Activated T-helper 1 cell treated with anti-CD3 and anti-CD28 coated beads, Interleukin-2, amount 50 U/mL, for 16 hours (primary cell): ENCODE data around the gene BCAR1.
"Not testable (repeated sequence)": the region's sequence is repeated elsewhere in the genome, so short reads cannot be mapped to it uniquely, and the experiment has no call there.

ENCODE experiments used
- DNase-seq, 2 donors: peaks; one replicate each; pipeline ENCODE4 v3.0.0-alpha.2; 2020; ENCODE audit warnings: low read depth in 1 of 2, low spot score in 1 of 2

Gene BCAR1

DNA sequence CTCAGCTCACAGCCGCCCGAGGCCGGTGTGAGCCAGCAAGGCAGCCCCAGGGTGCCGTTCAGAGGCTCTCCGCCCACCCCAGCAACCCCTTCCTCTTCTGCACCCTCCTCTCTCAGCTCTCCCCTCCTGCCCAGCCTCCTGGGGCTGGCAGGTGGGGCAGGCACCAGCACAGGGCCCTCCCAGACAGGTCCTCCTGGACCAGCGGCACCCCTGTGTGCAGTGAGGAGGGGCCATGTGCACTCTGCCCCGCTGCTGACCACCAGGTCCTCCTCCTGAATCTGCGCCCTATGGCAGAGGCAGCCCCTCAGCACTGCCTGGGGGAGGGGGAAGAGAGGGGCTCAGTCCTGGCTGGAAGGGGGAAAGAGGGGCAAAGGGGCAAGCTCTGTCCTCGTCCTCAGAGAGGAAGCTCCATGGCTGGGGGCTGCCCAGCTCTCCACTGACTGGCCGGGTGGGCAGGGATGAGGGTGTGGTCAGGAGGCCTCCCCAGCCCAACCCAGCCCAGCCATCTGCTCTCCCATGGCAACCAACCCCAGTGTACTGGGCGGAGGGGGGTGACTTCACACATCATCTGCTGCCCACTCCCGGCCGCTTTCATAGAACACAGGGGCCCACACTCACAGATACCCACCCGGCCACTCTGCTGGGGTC lies 5.4 kb upstream of the BCAR1 start:
- no peak for DNase-seq

GRCh38 chr16:75256059-75256571 lies 4.7 kb upstream of the BCAR1 start:
- no peak for DNase-seq

DNA sequence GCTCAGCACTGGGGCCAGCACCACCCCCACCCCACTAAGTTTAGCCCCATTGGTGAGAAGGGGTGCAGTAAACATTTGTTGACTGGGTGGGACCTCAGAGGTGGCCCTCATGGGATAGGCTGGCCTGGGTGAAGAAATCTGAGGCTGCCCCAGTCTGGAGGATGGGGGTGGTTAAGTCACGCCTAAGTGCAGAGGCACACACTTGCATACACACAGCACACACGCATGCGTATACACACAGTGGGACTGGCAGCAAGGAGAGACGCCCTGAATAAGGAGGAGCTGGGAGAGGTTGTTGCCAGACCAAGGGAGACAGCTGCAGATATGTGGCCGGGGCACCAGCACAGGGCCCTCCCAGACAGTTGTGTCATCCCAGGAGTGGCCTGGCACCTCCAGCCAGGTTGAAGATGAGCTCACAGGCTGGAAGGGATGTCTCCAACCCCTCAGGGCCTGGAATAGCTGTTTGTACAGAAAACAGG lies 3.0 kb upstream of the BCAR1 start:
- no peak for DNase-seq

GRCh38 chr16:75252946-75253911 lies 1.8 kb upstream of the BCAR1 start:
- DNase-seq = no peak

DNA sequence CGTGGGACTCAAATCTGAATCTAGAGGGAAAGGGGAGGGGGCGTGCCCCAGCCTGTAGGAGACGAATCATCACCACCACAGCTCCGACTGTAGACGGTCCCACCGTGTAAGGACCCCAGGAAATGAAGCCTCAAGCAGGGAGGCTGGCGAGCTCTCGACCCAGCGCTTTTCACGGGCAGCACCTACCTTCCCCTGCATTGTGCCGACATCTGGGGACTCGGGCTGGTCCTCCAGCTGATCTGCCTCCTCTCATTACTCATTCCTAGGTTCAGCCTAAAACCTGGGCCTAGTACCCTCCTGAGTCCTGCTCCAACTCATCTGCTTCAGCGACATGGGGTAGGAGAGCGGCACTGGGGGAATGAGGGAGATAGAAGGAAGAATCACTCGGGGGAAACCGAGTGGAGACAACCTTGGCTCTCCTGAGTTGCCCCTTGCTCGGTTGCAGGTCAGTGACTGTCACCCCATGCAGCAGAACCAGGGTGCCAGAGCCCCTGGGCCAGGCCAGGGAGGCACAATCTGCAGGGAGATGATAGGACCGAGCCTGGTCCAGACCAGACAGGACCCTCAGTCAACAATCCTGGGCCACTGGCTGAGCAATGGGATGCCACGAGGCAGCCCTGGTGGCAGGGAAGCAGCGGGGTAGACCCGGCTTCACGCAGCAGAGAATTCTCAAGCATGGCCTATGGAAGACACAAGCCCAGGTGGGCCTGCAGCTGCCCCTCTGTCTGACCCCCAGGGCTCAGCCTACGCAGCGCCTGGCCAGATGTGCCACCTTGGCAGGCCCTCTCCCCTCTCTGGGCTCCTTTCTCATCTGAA lies 833 bp upstream of the BCAR1 start:
- no peak for DNase-seq

GRCh38 chr16:75250809-75251279 lies 580 bp downstream of the BCAR1 start:
- DNase-seq = no peak

- DNase-seq = no peak
Measured at GRCh38 chr16:75250089-75250808, 1.2 kb downstream of the BCAR1 start.

DNA sequence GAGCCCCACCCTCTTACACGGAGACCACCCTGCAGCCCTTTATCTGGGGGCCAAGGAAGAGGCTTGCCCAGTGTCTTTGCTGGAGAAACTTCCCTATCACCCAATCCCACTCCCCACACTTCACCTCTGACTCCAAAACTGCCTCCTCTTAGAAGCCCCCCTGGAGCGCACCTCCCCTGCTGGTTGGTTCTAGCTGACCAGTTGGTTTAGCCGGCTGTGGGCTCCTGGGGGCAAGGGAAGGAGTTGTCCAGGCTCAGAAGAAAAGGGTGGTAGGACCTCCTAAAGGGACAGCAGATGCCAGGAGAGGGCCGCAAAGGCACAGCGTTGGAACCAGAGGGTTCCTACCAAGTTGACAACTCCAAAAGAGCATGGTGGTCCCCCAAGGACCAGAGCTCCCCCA lies 2.0 kb downstream of the BCAR1 start:
- DNase-seq = no peak

DNA sequence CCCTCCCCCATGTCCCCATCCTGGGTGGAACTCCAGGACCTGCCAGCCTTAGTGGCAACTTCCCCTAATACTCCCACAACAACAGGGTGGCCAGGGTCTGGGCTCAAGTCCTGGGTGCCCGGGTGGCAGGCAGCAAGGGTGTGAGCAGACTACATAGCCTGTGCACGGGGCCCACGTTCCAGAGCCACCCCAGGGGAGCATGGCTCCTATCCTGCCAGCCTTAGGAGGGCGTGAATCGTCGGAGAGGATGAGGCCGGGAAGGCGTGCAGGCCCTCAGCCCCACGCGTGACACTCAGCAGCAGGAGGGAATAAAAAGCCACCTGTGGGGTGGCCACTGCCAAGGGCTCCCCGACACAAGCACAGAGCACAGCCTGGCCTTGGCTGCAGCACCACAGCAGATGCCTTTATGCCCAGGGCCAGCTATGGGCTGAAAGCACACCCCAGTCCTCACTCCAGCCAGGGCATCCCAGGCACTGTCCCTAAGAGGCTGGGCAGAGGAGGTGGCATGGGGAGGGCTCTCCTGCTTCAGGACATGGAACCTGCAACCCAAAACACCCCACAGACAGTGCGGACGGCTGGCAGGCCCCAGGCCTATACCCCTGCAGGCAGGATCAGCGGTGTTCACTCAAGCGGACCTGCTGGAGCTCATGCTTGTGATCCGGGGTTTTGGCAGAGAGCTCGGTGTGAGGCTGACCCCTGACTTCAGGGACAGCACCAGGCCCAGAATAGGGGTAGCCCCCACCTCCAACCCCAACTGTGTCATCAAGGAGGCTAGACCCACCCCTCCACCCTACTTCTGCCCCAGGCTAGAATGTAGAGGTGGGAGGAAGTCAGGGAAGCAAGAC lies 2.7 kb downstream of the BCAR1 start:
- no peak for DNase-seq

GRCh38 chr16:75248142-75248535 lies 3.3 kb downstream of the BCAR1 start:
- no peak for DNase-seq

DNA sequence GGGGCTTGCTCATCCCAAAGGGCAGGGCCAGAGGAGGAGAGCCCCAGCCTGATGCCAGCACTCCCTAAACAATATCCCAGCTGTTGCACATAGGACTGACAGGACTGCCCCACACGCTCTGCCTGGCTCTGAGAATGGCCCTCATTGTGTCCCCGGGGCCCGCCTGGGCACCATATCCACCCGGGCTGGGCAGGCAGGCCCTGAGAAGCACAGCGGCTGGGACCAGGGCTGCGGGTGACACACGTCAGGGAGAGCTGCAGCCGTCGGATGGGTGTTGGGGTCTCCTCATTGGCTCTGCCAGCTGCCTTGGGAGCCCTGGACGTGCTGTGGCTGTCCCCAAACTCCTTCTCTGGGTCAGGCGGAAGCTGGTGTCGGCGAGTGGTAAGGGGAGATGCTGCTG lies 4.2 kb downstream of the BCAR1 start:
- DNase-seq = no peak

- no peak for DNase-seq
Measured at GRCh38 chr16:75246504-75247205, 4.8 kb downstream of the BCAR1 start.

- no peak for DNase-seq
Measured at GRCh38 chr16:75244844-75245758, 6.3 kb downstream of the BCAR1 start.

DNA sequence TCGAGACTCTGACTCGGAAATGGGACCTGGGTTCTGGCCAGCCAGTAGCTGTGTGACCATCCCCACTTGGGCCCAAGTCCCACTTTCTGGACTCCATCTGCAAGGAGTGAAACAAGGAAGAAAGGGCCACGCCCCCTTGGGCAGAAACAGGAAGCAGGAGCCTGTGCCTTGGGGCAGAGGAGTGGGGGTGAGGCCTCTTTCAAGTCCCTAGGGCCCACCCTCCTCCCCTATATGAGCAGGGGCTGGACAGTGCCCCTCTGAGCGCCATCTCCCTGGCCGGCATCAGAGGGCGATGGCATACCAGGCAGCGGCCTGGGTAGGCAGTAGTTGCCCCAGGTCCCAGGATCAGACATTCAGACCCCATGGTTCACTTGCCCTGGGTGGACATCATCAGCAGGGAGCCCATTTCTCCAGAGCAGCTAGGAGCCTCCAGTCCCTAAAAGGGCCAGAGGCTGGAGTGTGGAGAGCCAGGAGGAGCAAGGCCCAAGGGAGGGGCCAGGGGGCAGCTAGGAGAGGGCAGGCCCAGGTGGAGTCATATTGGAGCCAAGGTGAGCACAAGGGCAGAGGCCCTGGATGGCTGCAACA lies 7.1 kb downstream of the BCAR1 start:
- DNase-seq = no peak

DNA sequence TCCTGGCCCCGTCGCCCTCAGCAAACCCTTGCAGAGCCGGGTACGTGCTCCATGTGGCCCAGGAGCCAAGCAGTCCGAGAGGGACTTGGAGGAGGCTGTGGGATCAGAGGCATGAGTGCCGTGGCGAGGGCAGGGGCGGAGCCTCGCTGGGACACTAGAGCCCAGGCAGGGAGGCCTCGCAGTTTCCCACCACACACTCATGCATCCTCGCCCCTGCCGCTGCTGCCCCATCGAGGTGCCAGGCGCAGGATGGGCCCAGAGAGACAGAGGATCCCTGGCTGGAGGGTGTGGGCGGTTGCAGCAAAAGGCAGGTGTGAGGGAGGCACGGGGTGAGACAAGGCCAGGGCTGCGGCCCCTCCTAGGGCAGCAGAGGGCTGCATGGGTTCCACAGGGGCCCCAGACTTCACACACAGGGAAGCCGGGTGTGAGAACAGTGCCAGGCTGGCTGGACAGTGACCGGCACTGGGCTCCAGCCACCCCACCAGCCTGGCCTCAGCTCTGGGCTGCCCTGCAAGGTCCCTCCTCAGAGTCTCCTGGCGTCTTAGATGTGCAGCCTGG lies 7.7 kb downstream of the BCAR1 start:
- DNase-seq = no peak

- DNase-seq = not testable (repeated sequence)
Measured at GRCh38 chr16:75242436-75243078, 8.9 kb downstream of the BCAR1 start.

DNA sequence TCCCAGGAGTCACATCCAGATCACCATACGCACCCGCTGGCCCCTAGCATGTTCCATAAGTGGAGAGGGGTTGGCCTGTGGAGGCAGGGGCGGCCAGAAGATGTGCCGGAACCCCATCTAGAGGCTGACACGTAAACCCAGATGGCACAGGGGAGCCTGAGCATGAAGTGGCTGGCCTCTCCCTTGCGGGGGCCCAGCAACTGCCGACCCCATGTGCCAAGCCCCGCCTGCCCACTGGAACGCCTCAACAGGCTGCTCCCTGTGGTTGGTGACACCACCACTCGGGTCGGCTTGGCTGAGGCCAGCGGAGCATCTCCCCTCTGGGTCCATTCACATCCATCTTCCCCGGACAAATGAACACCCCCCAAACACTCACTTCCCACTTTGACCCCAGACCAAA lies 9.5 kb downstream of the BCAR1 start:
- no peak for DNase-seq
